Pancreas (tissue), 10 donors: ENCODE measurements around the gene NEO1. TPM values are rescaled to one million over a fixed set of nuclear protein-coding genes. Genes with fewer than 3 reads are reported as not detected.
A peak's percentile ranks its signal among the peaks of the same experiment; 100 is the strongest.

ENCODE experiments used
- ATAC-seq, 4 donors: fragments of 200-7000 bp; cut with Tn5 transposase; one replicate each; pipeline versions ENCODE4 v1.8.0 to v1.9.1; 2020; ENCODE audit warnings: mild to moderate bottlenecking in 4 of 4, moderate library complexity in 4 of 4
- DNase-seq, 6 donors: peaks; one replicate each; pipeline ENCODE4 v3.0.0-alpha.2; 2020
- FAIRE-seq: peaks from 2 replicates; lab custom pipeline; 2012; peaks lifted over from hg19 to GRCh38; lab: Jason Lieb, UNC
- H3K27ac ChIP-seq, 4 donors: fragments of 200-600 bp; sonication (generic); 1 replicate in 3 of 4; 2 replicates in 1 of 4; pipeline versions ENCODE4 v1.5.0 to v1.8.0; 2020
- H3K27me3 ChIP-seq, 4 donors: fragments of 200-600 bp; one replicate each; pipeline ENCODE4 v1.8.0; 2021
- H3K36me3 ChIP-seq, 3 donors: fragments of 200-600 bp; sonication (generic) in 1 of 3; one replicate each; pipeline versions ENCODE4 v1.5.0 to v1.8.0; 2020 to 2021
- H3K4me1 ChIP-seq, 3 donors: fragments of 200-600 bp; one replicate each; pipeline ENCODE4 v1.8.0; 2021
- H3K4me3 ChIP-seq, 4 donors: fragments of 200-600 bp; sonication (generic) in 2 of 4; one replicate each; pipeline versions ENCODE4 v1.5.0 to v1.8.0; 2020 to 2021
- H3K9me3 ChIP-seq, 4 donors: fragments of 200-600 bp; one replicate each; pipeline ENCODE4 v1.8.0; 2021
- WGBS, 2 donors: extraction: QIAGEN DNeasy Blood & Tissue Kit; methylation state at CpG; one replicate each; pipeline ENCODE4 v1.1.7; 2013; 5-methylcytosine and 5-hydroxymethylcytosine counted together
- intact Hi-C, 3 donors: fragments of 100-400 bp; cut with DNase I; formaldehyde crosslinking; loops; one replicate each; pipeline versions ENCODE4 v1.11.1 to v1.14.2; 2022
- polyA plus RNA-seq, 2 donors: library from polyadenylated mRNA; stranded (reverse); fragments of 200-250 nt; gene quantifications; one replicate each; pipeline ENCODE4 v1.2.3, GENCODE V29; 2013
- total RNA-seq, 6 donors: library from RNA; stranded (reverse); fragmentation: NEBNext Ultra II Directional in 4 of 6; extraction: Animal tissue kit (Norgen Biotek cat#: 25700) in 4 of 6; gene quantifications; one replicate each; pipeline versions ENCODE4 v1.2.1 to v1.2.4, GENCODE V29; 2021 to 2023
- TF ChIP-seq, protein P1 (sequence below), 4 donors: fragments of 200-600 bp; sonication (generic) in 3 of 4; IDR thresholded peaks; one replicate each; pipeline versions ENCODE4 v1.5.0 to v1.8.0; 2021; ENCODE audit warnings: antibody characterized with exemption in 4 of 4
- donor health status: healthy with polysubstance abuse.
- donor health status: DM: no; HTN: no; CAD: no; lungs with moderate emphysema.
- donor health status: DM: no; HTN: no; CAD: no.
- donor health status: control.
- donor health status: control.
- donor health status: Bipolar disorder and iron deficiency.
- donor health status: DM: yes; HTN: yes; CAD: no.
- donor health status: DM: no; HTN: no; CAD: no.
- donor health status: DM: no; HTN: no; CAD: no.
- donor health status: DM: yes; HTN: yes; CAD: no.

Gene NEO1
- total and polyA plus RNA-seq, 8 donors: 7.1 to 30.7 (median 19.6) TPM

DNA sequence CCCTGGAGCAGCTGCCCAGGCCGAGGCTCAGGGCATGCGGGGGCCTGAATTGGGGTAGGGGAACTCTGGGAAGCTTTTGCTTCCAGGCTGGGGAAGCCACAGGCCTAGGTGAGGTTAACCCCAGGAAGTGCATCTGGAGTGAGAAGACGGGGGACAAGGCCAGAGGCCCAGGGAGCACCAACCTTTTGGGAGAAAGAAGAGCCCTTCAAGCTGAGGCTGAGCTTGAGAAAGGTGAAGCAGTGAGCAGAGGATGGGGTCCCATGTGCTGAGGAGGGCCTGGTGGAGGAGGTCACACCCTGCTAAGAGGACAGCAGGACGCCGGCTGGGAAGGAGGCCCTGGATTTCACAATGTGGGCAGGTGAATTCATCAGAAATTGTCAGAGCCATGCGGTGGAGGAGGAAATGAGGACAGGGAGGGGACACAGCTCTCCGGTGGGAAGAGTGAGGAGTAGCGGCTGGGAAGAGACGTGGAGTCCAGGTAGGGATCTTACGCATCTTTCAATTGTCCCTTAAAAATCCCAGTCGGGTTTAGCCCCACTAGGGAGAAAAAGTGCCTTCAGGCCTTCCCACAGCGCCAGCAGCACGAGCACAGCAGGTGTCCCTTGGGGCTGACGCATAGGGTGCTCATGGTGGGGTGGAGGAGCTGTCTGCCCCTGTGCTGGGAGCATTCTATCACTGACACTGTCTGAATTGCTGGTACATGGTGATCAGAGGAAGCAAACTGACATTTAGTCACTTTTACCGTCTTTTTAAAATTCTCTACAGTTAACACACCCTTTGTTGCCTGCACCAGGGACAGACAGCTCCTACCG, 265.6 kb downstream of the NEO1 start:
- 64 to 74% methylated on average over 16 of the region's 16 CpGs for WGBS, 2 donors
- FAIRE-seq (no peak), ATAC-seq (no peak), DNase-seq (no peak)
- no peaks in the 10 kb centered on the region for H3K9me3 ChIP-seq
- TF ChIP-seq, protein P1, sequence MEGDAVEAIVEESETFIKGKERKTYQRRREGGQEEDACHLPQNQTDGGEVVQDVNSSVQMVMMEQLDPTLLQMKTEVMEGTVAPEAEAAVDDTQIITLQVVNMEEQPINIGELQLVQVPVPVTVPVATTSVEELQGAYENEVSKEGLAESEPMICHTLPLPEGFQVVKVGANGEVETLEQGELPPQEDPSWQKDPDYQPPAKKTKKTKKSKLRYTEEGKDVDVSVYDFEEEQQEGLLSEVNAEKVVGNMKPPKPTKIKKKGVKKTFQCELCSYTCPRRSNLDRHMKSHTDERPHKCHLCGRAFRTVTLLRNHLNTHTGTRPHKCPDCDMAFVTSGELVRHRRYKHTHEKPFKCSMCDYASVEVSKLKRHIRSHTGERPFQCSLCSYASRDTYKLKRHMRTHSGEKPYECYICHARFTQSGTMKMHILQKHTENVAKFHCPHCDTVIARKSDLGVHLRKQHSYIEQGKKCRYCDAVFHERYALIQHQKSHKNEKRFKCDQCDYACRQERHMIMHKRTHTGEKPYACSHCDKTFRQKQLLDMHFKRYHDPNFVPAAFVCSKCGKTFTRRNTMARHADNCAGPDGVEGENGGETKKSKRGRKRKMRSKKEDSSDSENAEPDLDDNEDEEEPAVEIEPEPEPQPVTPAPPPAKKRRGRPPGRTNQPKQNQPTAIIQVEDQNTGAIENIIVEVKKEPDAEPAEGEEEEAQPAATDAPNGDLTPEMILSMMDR (IDR thresholded peaks at IDR 0.05): no peak
- no peak overlapping the region for H3K27ac ChIP-seq
- no peaks in the 10 kb centered on the region for H3K27me3 ChIP-seq
- no peak overlapping the region for H3K4me3 ChIP-seq
- H3K36me3 ChIP-seq: no peaks in the 10 kb centered on the region
- no peaks in the 10 kb centered on the region for H3K4me1 ChIP-seq
- intact Hi-C loops: no loop called here

GRCh38 chr15:73318463-73319351, 266.4 kb downstream of the NEO1 start:
- TF ChIP-seq, protein P1 (IDR thresholded peaks at IDR 0.05): no peak
- ATAC-seq (peak in 2 of 4 donors; percentile 12 to 25), FAIRE-seq (no peak), DNase-seq (peak in 1 of 6 donors; percentile 13)
- no peaks in the 10 kb centered on the region for H3K4me1 ChIP-seq
- intact Hi-C loops: no loop called here
- no peaks in the 10 kb centered on the region for H3K9me3 ChIP-seq
- no peaks in the 10 kb centered on the region for H3K27me3 ChIP-seq
- H3K36me3 ChIP-seq: no peaks in the 10 kb centered on the region
- no peak overlapping the region for H3K4me3 ChIP-seq
- no peak overlapping the region for H3K27ac ChIP-seq
- WGBS, 2 donors: 13 to 22% methylated on average over 34 to 42 of the region's 42 CpGs

- no peaks in the 10 kb centered on the region for H3K9me3 ChIP-seq
- intact Hi-C loops: no loop called here
- DNase-seq (no peak), ATAC-seq (no peak), FAIRE-seq (no peak)
- H3K36me3 ChIP-seq: no peaks in the 10 kb centered on the region
- H3K4me1 ChIP-seq: no peaks in the 10 kb centered on the region
- TF ChIP-seq, protein P1 (IDR thresholded peaks at IDR 0.05): no peak
- no peaks in the 10 kb centered on the region for H3K27me3 ChIP-seq
- 61 to 68% methylated on average over 8 of the region's 8 CpGs for WGBS, 2 donors
- no peak overlapping the region for H3K4me3 ChIP-seq
- no peak overlapping the region for H3K27ac ChIP-seq
These were observed 267.4 kb downstream of the NEO1 start for GRCh38 chr15:73319460-73320245.

- no peak overlapping the region for H3K4me3 ChIP-seq
- H3K27me3 ChIP-seq: no peaks in the 10 kb centered on the region
- ATAC-seq (no peak), DNase-seq (no peak), FAIRE-seq (no peak)
- no peaks in the 10 kb centered on the region for H3K36me3 ChIP-seq
- no peak overlapping the region for H3K27ac ChIP-seq
- H3K9me3 ChIP-seq: no peaks in the 10 kb centered on the region
- WGBS, 2 donors: 89 to 91% methylated on average over 3 of the region's 3 CpGs
- intact Hi-C loops: no loop called here
- TF ChIP-seq, protein P1 (IDR thresholded peaks at IDR 0.05): no peak
- no peaks in the 10 kb centered on the region for H3K4me1 ChIP-seq
These were observed 268.4 kb downstream of the NEO1 start for GRCh38 chr15:73320619-73321180.
